Measurements from ENCODE around the gene NTMT1.

- TF ChIP-seq, protein P1, sequence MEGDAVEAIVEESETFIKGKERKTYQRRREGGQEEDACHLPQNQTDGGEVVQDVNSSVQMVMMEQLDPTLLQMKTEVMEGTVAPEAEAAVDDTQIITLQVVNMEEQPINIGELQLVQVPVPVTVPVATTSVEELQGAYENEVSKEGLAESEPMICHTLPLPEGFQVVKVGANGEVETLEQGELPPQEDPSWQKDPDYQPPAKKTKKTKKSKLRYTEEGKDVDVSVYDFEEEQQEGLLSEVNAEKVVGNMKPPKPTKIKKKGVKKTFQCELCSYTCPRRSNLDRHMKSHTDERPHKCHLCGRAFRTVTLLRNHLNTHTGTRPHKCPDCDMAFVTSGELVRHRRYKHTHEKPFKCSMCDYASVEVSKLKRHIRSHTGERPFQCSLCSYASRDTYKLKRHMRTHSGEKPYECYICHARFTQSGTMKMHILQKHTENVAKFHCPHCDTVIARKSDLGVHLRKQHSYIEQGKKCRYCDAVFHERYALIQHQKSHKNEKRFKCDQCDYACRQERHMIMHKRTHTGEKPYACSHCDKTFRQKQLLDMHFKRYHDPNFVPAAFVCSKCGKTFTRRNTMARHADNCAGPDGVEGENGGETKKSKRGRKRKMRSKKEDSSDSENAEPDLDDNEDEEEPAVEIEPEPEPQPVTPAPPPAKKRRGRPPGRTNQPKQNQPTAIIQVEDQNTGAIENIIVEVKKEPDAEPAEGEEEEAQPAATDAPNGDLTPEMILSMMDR (IDR thresholded peaks at IDR 0.05; ENCODE audit: poor library complexity): no peak
- no peak for TF ChIP-seq EZH2 (IDR thresholded peaks at IDR 0.05; ENCODE audit: borderline replicate concordance)
These were observed 19.6 kb upstream of the NTMT1 start for GRCh38 chr9:129606161-129607026.

Measured in hepatocyte (in vitro differentiated cells).